ENCODE measurements around the gene CLEC7A. TPM values are rescaled to one million over a fixed set of nuclear protein-coding genes. Genes with fewer than 3 reads are reported as not detected.

CLEC7A gene
- total RNA-seq, 1 donor: 0.36 TPM

DNA sequence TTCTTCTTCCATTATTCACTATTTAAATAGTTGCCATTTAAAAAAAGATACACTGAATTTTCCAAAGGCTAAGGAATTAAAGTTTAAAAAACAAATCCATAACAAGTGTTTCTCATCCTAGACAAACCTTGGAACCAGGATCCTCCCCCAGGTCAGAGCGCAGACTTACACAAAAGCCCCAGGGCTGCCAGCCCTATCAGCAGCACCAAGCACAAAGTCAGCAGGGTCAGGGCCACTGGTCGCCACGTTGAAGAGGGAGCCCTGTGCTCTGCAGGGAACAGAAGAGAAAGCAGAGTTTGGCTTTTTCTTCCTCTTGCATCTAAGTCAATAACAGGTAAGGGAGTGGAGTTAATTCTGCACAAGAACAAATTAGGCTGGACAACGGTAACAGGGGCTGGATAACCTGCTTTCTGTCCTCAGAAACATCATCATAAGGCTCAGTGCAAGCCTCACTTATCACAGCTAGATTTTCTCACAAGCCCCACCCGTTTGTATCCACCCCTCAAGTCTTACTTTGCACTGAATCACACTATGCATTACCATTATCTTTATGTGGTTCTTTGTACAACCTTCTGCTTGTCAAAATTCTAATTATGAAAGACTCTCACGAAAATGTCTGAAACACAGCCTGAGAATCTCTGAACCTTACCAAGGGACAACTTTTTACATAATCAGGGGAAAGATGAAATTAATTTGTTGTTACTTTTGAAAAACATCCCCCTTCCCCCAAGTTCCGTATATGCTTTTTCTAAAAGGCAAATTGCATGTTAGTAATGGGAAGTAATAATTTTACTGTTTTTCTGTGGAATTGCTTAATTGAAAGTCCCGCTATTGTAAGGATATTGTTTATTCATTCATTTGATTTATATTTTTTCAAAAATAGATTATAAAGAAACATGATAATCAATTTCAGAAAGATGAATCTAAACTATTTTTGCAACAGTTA lies 40.8 kb downstream of the CLEC7A start:
- Histone ChIP-seq H3K79me2 (ENCODE audit: insufficient read depth, low read length) (no peaks in the 10 kb centered on the region), H3K27me3 (ENCODE audit: insufficient read depth, low read length) (no peaks in the 10 kb centered on the region), H2AFZ (ENCODE audit: low read length) (no peak overlapping the region), H4K20me1 (ENCODE audit: insufficient read depth, low read length) (no peaks in the 10 kb centered on the region), H3K9me3 (ENCODE audit: low read depth, low read length) (no peaks in the 10 kb centered on the region), H3K36me3 (ENCODE audit: insufficient read depth, low read length) (no peaks in the 10 kb centered on the region), H3K27ac (ENCODE audit: low read depth, low read length) (no peak overlapping the region), H3K4me1 (ENCODE audit: insufficient read depth, low read length) (no peaks in the 10 kb centered on the region), H3K4me2 (ENCODE audit: insufficient read depth, low read length) (no peak overlapping the region), H3K4me3 (ENCODE audit: insufficient read depth, low read length) (no peak overlapping the region)
- TF ChIP-seq, protein P1, sequence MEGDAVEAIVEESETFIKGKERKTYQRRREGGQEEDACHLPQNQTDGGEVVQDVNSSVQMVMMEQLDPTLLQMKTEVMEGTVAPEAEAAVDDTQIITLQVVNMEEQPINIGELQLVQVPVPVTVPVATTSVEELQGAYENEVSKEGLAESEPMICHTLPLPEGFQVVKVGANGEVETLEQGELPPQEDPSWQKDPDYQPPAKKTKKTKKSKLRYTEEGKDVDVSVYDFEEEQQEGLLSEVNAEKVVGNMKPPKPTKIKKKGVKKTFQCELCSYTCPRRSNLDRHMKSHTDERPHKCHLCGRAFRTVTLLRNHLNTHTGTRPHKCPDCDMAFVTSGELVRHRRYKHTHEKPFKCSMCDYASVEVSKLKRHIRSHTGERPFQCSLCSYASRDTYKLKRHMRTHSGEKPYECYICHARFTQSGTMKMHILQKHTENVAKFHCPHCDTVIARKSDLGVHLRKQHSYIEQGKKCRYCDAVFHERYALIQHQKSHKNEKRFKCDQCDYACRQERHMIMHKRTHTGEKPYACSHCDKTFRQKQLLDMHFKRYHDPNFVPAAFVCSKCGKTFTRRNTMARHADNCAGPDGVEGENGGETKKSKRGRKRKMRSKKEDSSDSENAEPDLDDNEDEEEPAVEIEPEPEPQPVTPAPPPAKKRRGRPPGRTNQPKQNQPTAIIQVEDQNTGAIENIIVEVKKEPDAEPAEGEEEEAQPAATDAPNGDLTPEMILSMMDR (IDR thresholded peaks at IDR 0.05; ENCODE audit: extremely low read depth, low read depth, low read length): no peak
- no peak for DNase-seq (ENCODE audit: insufficient read length, low spot score, missing footprints)

GRCh38 chr12:10088031-10088430 lies 42.0 kb downstream of the CLEC7A start:
- Histone ChIP-seq H3K27ac (ENCODE audit: low read depth, low read length) (no peak overlapping the region), H2AFZ (ENCODE audit: low read length) (no peak overlapping the region), H3K36me3 (ENCODE audit: insufficient read depth, low read length) (no peaks in the 10 kb centered on the region), H3K79me2 (ENCODE audit: insufficient read depth, low read length) (no peaks in the 10 kb centered on the region), H3K4me2 (ENCODE audit: insufficient read depth, low read length) (no peak overlapping the region), H4K20me1 (ENCODE audit: insufficient read depth, low read length) (no peaks in the 10 kb centered on the region), H3K4me1 (ENCODE audit: insufficient read depth, low read length) (no peaks in the 10 kb centered on the region), H3K9me3 (ENCODE audit: low read depth, low read length) (no peaks in the 10 kb centered on the region), H3K27me3 (ENCODE audit: insufficient read depth, low read length) (no peaks in the 10 kb centered on the region), H3K4me3 (ENCODE audit: insufficient read depth, low read length) (no peak overlapping the region)
- DNase-seq (ENCODE audit: insufficient read length, low spot score, missing footprints): no peak
- TF ChIP-seq, protein P1 (IDR thresholded peaks at IDR 0.05; ENCODE audit: extremely low read depth, low read depth, low read length): no peak

DNA sequence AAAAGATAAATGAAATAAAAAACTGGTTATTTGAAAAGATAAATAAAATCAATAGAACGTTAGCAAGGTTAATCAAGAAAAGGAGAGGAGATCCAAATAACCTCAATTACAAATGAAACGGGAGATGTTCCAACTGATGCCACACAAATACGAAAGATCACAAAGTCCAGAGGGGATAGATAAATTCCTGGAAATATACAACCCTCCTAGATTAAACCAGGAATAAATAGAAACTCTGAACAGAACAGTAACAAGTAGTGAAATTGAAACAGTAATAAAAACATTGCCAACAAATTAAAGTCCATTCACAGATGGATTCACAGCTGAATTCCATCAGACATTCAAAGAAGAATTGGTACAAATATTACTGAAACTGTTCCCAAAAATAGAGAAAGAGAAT lies 43.6 kb downstream of the CLEC7A start:
- Histone ChIP-seq H3K27ac (ENCODE audit: low read depth, low read length) (no peak overlapping the region), H3K4me3 (ENCODE audit: insufficient read depth, low read length) (no peak overlapping the region), H3K9me3 (ENCODE audit: low read depth, low read length) (no peaks in the 10 kb centered on the region), H2AFZ (ENCODE audit: low read length) (no peak overlapping the region), H4K20me1 (ENCODE audit: insufficient read depth, low read length) (no peaks in the 10 kb centered on the region), H3K27me3 (ENCODE audit: insufficient read depth, low read length) (no peaks in the 10 kb centered on the region), H3K4me2 (ENCODE audit: insufficient read depth, low read length) (no peak overlapping the region), H3K4me1 (ENCODE audit: insufficient read depth, low read length) (no peaks in the 10 kb centered on the region), H3K79me2 (ENCODE audit: insufficient read depth, low read length) (no peaks in the 10 kb centered on the region), H3K36me3 (ENCODE audit: insufficient read depth, low read length) (no peaks in the 10 kb centered on the region)
- no peak for DNase-seq (ENCODE audit: insufficient read length, low spot score, missing footprints)
- TF ChIP-seq, protein P1 (IDR thresholded peaks at IDR 0.05; ENCODE audit: extremely low read depth, low read depth, low read length): no peak

DNA sequence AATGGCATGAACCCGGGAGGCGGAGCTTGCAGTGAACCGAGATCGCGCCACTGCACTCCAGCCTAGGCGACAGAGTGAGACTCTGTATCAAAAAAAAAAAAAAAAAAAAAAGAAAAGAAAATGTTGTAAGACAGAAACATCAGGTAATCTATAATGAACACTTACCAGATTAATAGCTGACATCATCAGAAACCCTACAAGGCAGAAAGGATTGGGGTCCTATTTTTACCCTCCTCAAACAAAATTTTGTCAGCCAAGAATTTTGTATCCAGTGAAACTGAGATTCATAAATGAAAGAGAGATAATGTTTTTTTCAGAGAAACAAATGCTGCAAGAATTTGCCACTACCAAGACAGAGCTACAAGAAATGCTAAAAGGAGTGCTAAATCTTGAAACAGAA lies 45.3 kb downstream of the CLEC7A start:
- Histone ChIP-seq H3K9me3 (ENCODE audit: low read depth, low read length) (no peaks in the 10 kb centered on the region), H3K4me1 (ENCODE audit: insufficient read depth, low read length) (no peaks in the 10 kb centered on the region), H3K36me3 (ENCODE audit: insufficient read depth, low read length) (no peaks in the 10 kb centered on the region), H3K79me2 (ENCODE audit: insufficient read depth, low read length) (no peaks in the 10 kb centered on the region), H2AFZ (ENCODE audit: low read length) (no peak overlapping the region), H3K27me3 (ENCODE audit: insufficient read depth, low read length) (no peaks in the 10 kb centered on the region), H3K4me2 (ENCODE audit: insufficient read depth, low read length) (no peak overlapping the region), H4K20me1 (ENCODE audit: insufficient read depth, low read length) (no peaks in the 10 kb centered on the region), H3K4me3 (ENCODE audit: insufficient read depth, low read length) (no peak overlapping the region), H3K27ac (ENCODE audit: low read depth, low read length) (no peak overlapping the region)
- DNase-seq (ENCODE audit: insufficient read length, low spot score, missing footprints): no peak
- TF ChIP-seq, protein P1 (IDR thresholded peaks at IDR 0.05; ENCODE audit: extremely low read depth, low read depth, low read length): no peak
